Stimulated activated effector memory CD8-positive, alpha-beta T cell treated with anti-CD3 and anti-CD28 coated beads, Interleukin-12 subunit alpha, Interleukin-12 subunit beta, amount 100 ng/mL, for 72 hours (primary cell): ENCODE measurements around the gene OR4F6.

Experiments used
- ATAC-seq: fragments of 150-1000 bp; cut with Tn5 transposase; 2 replicates; pipeline ENCODE4 v1.10.0; 2021
- DNase-seq, 2 donors: peaks; one replicate each; pipeline ENCODE4 v3.0.0; 2021 to 2022; ENCODE audit warnings: low spot score in 2 of 2
- H3K27ac Mint-ChIP-seq: one replicate; pipeline ENCODE4 v1.8.0; 2022; ENCODE audit warnings: mild to moderate bottlenecking, mixed read lengths
- H3K36me3 Mint-ChIP-seq: one replicate; pipeline ENCODE4 v1.8.0; 2022; ENCODE audit warnings: mild to moderate bottlenecking, mixed read lengths
- H3K4me1 Mint-ChIP-seq: one replicate; pipeline ENCODE4 v1.8.0; 2022; ENCODE audit warnings: mixed read lengths
- H3K4me3 Mint-ChIP-seq: one replicate; pipeline ENCODE4 v1.8.0; 2022; ENCODE audit warnings: mild to moderate bottlenecking, mixed read lengths
- H3K9me3 Mint-ChIP-seq: one replicate; pipeline ENCODE4 v1.8.0; 2022; ENCODE audit warnings: mixed read lengths

The OR4F6 gene

DNA sequence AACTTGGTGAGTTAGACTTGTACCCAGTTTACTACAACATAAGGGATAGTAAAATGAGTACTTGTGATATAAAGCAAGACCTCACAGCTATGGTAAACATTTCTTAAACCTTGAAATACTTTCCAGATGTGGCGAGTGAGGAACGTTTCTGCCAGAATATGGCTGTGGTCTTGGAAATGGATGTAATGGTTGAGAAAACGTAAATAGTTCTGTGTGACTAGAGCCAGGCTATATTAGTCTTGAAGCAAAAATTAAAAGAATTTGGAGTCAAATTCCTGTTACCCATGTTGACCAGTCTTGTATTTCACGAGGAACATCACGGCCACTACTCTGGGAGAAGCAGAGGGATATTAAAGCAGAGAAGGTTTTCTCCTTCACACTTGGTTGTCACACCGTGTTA, 23.9 kb downstream of the OR4F6 start:
- H3K36me3 Mint-ChIP-seq = no peaks in the 10 kb centered on the region
- DNase-seq (no peak), ATAC-seq (no peak)
- no peak overlapping the region for H3K4me3 Mint-ChIP-seq
- H3K27ac Mint-ChIP-seq = no peak overlapping the region
- H3K4me1 Mint-ChIP-seq = no peaks in the 10 kb centered on the region
- H3K9me3 Mint-ChIP-seq = no peaks in the 10 kb centered on the region

DNA sequence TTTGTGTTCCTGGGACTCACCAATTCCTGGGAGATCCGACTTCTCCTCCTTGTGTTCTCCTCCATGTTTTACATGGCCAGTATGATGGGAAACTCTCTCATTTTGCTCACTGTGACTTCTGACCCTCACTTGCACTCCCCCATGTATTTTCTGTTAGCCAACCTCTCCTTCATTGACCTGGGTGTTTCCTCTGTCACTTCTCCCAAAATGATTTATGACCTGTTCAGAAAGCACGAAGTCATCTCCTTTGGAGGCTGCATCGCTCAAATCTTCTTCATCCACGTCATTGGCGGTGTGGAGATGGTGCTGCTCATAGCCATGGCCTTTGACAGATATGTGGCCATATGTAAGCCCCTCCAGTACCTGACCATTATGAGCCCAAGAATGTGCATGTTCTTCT, 25.5 kb downstream of the OR4F6 start:
- H3K36me3 Mint-ChIP-seq = no peaks in the 10 kb centered on the region
- no peaks in the 10 kb centered on the region for H3K4me1 Mint-ChIP-seq
- DNase-seq (no peak), ATAC-seq (no peak)
- H3K9me3 Mint-ChIP-seq = no peaks in the 10 kb centered on the region
- H3K4me3 Mint-ChIP-seq = no peak overlapping the region
- H3K27ac Mint-ChIP-seq = no peak overlapping the region

DNA sequence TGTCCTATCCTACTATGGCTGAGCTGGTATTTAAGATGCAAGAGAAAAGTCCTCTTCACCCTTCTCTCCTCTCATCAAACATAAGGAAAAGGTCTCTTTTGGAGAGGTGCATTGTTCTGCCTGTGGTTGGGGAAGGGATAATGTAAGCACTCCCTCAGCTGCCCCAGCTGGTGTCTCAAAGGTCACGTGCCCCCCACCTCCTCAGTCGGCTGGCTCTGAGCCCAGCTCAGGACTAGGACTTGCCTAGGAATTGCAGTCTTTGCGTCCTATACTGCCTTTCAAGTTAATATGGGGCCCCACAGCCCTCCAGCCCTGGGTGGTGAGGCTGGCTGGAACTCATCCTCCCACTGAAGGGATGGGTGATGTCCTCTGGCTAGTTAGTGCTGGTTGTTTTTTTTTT, 38.3 kb downstream of the OR4F6 start:
- H3K4me3 Mint-ChIP-seq = no peak overlapping the region
- no peaks in the 10 kb centered on the region for H3K4me1 Mint-ChIP-seq
- ATAC-seq = no peak
- no peaks in the 10 kb centered on the region for H3K9me3 Mint-ChIP-seq
- no peak overlapping the region for H3K27ac Mint-ChIP-seq
- H3K36me3 Mint-ChIP-seq = no peaks in the 10 kb centered on the region
- DNase-seq = no peak

DNA sequence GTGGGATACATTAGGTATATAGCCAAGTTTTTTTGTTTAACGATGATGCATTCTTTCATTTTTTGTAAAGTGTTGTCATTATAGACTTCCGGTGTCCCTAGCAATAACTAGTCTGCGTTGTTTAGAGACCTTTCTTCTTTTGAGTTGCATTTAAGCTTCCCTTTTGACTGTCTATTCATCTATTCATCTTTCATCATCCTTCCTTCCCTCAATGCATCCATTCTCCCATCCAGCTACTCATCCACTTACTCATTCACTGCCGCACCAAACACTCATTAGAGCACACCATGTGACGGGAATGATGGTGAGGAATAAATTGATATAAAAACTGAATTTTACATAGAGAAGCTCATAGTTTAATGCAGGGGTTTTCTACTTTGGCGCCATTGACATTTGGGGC, 41.6 kb downstream of the OR4F6 start:
- H3K27ac Mint-ChIP-seq = no peak overlapping the region
- ATAC-seq (no peak), DNase-seq (no peak)
- H3K36me3 Mint-ChIP-seq = no peaks in the 10 kb centered on the region
- no peaks in the 10 kb centered on the region for H3K4me1 Mint-ChIP-seq
- no peak overlapping the region for H3K4me3 Mint-ChIP-seq
- H3K9me3 Mint-ChIP-seq = no peaks in the 10 kb centered on the region

DNA sequence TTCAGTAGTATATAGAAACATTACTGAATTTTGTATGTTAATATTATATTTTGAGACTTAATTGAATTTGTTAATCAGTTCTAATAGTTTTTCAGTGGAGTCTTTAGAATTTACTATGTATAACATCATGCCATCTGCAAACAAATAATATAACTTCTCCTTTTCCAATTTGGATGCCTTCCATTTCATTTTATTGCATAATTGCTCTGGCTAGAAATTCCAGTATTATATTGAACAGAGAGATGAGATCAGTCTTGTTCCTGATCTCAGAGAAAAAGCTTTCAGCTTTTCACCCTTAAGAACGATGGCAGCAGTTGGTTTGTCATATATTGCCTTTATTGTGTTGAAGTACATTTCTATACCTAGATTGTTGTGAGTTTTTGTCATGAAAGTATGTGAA, 49.0 kb downstream of the OR4F6 start:
- H3K27ac Mint-ChIP-seq = no peak overlapping the region
- no peaks in the 10 kb centered on the region for H3K36me3 Mint-ChIP-seq
- ATAC-seq = no peak

More for the DNA sequence above, 49.0 kb downstream of the OR4F6 start:
- Mint-ChIP-seq H3K4me3 (no peak overlapping the region), H3K9me3 (no peaks in the 10 kb centered on the region), H3K4me1 (no peaks in the 10 kb centered on the region)
- no peak for DNase-seq
